HG03442 (cell line): Measurements from ENCODE around the gene LRP5.

Source experiments
- ATAC-seq: cut with Tn5 transposase; IDR thresholded peaks from one replicate; pipeline ENCODE4 v1.9.1; 2021; ENCODE audit warnings: mild to moderate bottlenecking, moderate library complexity; ENCODE audit not compliant: unreplicated experiment

LRP5 gene

DNA sequence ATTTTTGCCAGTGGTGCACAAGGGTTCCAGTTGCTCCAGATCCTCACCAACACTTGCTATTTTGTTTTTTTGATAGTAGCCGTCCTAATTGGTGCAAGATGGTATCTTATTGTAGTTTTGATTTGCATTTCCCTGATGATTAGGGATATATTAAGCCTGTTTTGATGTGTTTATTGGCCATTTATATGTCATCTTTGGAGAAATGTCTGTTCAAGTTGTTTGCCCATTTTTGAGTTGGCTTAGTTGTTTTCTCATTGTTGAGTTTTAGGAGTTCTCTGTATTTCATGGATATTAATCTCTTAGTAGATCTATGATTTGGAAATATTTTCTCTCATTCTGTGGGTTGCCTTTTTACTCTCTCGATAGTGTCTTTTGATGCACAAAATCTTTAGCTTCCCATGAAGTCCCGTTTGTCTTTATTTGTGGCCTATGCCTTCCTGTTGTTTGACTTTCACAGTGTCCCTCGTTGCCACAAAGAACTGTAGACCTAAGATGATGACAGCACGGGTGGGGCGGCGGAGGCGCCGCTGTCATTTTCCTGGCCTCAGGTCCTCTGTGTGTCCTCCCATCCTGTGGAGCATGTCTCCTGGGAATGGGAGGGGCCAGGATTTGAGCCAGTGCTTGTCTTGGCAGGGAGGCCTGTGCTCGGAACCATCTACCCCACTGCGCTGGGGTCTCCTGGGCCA, 33.5 kb downstream of the LRP5 start:
- ATAC-seq: no peak

- ATAC-seq: no peak
Measured at GRCh38 chr11:68346462-68346790, 34.0 kb downstream of the LRP5 start.

DNA sequence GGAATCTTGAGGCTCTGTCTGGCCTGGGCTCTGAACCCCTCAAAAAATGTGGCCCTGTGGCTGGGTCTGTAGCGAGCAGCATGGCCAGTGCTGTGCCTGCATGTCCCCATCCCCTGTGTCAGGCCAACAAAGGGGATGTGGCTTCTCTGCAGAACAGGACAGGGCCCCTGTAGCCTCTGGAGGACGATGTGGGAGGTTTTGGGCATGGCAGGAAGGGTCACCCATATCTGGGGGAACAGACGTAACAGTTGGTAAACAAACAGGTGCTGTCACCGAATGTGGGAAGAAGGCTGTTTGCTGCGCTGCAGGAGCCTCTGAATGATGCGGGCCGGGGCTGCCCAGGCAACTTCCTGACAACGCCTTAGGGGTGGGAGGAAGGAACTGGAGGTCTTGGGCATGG, 35.0 kb downstream of the LRP5 start:
- no peak for ATAC-seq

DNA sequence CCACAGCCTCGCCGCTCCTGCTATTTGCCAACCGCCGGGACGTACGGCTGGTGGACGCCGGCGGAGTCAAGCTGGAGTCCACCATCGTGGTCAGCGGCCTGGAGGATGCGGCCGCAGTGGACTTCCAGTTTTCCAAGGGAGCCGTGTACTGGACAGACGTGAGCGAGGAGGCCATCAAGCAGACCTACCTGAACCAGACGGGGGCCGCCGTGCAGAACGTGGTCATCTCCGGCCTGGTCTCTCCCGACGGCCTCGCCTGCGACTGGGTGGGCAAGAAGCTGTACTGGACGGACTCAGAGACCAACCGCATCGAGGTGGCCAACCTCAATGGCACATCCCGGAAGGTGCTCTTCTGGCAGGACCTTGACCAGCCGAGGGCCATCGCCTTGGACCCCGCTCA, 35.5 kb downstream of the LRP5 start:
- ATAC-seq: no peak

- ATAC-seq: no peak
Measured at GRCh38 chr11:68349461-68350249, 37.3 kb downstream of the LRP5 start.

GRCh38 chr11:68350759-68351449, 38.5 kb downstream of the LRP5 start:
- no peak for ATAC-seq

GRCh38 chr11:68351450-68352275, 39.3 kb downstream of the LRP5 start:
- ATAC-seq: no peak

- ATAC-seq: no peak
Measured at GRCh38 chr11:68352591-68352990, 40.2 kb downstream of the LRP5 start.

DNA sequence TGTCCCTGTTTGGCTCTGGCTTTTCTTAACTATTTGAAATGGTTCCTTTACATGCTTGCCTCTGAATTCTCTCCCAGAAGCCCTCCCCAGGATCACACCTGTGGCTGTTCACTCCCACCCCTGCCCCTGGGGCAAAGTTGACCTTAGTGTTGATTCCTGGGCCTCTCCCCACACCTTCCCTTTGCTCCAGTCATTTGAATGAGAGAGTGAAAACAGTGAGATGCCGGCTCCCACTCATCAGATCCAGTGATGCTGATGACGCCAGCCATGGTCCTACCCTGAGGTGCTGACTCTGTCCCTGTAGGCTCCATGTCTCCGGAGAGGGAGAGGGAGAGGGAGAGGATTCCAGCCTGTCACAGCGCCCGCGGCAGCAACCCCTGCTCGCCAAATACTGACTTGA, 40.7 kb downstream of the LRP5 start:
- ATAC-seq: no peak

DNA sequence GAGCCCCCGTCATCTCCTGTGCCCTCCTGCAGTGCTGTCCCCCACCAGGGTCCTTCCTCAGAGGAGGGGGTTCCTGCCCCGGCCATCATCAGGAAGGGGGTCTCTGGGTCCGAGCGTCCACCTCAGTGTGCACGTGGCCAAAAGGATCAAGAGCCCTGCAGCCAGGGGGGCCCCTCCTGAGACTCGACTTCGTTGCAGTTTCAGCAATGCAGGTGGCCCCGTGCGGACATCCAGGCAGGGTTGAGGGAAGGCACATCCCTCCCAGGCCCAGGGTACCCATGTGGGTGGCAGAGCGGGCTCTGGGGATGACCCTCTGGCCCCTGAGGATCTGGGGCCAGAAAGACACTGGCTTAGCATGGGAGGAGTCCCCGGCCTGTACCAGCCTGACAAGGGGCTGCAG, 41.3 kb downstream of the LRP5 start:
- ATAC-seq: no peak

GRCh38 chr11:68354148-68354872, 41.9 kb downstream of the LRP5 start:
- no peak for ATAC-seq

GRCh38 chr11:68355471-68355870, 43.1 kb downstream of the LRP5 start:
- ATAC-seq: no peak

- ATAC-seq: no peak
Measured at GRCh38 chr11:68357568-68357967, 45.2 kb downstream of the LRP5 start.

- no peak for ATAC-seq
Measured at GRCh38 chr11:68358416-68358815, 46.0 kb downstream of the LRP5 start.

GRCh38 chr11:68361702-68362101, 49.3 kb downstream of the LRP5 start:
- no peak for ATAC-seq

DNA sequence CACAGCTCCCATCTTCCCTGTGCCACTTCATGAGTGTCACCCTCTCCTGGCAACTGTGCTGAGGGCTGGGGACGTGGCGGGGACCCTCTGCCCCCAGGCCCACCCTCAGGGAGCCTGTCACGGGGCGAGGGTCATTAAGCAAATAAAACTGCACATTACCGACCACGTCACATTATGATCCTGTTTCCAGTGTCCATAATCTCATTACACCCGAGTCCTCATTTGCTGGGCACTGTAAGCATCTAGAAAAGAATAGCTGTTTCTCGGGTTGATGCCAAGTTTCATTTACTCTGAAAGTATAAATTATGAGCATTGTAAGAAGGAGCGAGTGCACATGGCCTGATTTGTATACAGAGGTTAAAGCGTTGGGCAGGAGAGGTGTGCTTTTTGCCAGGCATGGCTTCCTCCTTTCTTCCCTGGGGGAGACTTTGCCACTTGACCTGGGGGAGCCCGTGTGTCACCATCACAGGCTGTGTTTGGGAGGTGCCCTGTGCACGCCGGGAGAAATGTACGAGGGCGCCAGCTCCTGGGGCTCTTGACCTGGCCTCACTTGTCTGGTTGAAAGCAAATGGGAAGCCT, 50.5 kb downstream of the LRP5 start:
- ATAC-seq: no peak

DNA sequence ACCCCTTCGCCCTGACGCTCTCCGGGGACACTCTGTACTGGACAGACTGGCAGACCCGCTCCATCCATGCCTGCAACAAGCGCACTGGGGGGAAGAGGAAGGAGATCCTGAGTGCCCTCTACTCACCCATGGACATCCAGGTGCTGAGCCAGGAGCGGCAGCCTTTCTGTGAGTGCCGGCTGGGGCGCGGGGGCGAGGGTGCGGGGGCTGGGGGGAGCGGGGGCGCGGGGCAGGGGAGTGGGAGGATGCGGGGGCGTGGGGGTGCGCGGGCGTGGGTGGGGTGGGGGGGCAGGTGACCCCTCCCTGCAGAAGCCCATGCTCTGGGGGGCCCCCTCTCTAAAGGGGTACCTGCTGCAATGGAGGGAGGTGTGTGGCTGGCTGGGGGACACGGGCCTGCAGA, 51.4 kb downstream of the LRP5 start:
- no peak for ATAC-seq

- ATAC-seq: no peak
Measured at GRCh38 chr11:68364581-68364980, 52.2 kb downstream of the LRP5 start.

- ATAC-seq: no peak
Measured at GRCh38 chr11:68365943-68366435, 53.6 kb downstream of the LRP5 start.

DNA sequence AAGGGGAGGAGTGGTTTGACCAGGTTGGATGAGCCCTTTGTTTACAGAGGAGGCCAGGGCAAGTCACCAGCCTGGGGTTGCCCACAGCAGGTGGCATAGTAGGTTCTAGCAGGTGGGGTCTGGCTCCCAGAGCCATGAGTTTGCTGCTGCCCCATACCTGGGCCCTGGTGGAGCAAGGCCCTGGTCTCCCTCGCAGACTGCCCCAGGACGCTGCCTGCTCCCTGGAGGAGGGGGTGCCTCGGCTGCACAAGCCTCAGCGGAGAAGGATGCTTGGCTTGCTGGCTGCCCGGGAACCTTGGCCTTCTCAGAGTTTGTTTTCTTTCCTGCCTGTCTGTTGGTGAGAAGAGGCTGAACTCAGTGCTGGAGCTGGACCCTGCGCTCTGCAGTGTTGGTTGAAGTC, 54.9 kb downstream of the LRP5 start:
- no peak for ATAC-seq
